Lower leg skin (tissue), 4 donors: Measurements from ENCODE around the gene OR2M4. TPM values are rescaled to one million over a fixed set of nuclear protein-coding genes. Genes with fewer than 3 reads are reported as not detected.
"Not testable (repeated sequence)": the region's sequence is repeated elsewhere in the genome, so short reads cannot be mapped to it uniquely, and the experiment has no call there.

Experiments used
- DNase-seq, 2 donors: peaks; one replicate each; pipeline ENCODE4 v3.0.0-alpha.2; 2019; ENCODE audit warnings: low spot score in 2 of 2
- H3K4me3 ChIP-seq: fragments of 200-600 bp; sonication (generic); 2 replicates; pipeline ENCODE4 v1.5.1; 2017; ENCODE audit warnings: mild to moderate bottlenecking, low read depth; ENCODE audit not compliant: poor library complexity, severe bottlenecking
- POLR2A ChIP-seq, 2 donors: fragments of 450-650 bp; IDR thresholded peaks; one replicate each; pipeline ENCODE4 v1.6.1; 2016 to 2017; ENCODE audit warnings: antibody characterized with exemption in 2 of 2, mild to moderate bottlenecking in 1 of 2, moderate library complexity in 1 of 2
- WGBS, 2 donors: methylation state at CpG; one replicate each; pipeline ENCODE4 v1.1.5; 2018; 5-methylcytosine and 5-hydroxymethylcytosine counted together
- intact Hi-C: fragments of 100-400 bp; cut with DNase I; formaldehyde crosslinking; loops from one replicate; pipeline ENCODE4 v1.15.0; 2023; ENCODE audit warnings: low total_unique reads
- total RNA-seq, 4 donors: library from RNA; depleted of rRNA; stranded (reverse); fragments of >200 nt; gene quantifications; one replicate each; pipeline ENCODE4 v1.1.0, GENCODE V29; 2016
- TF ChIP-seq, protein P1 (sequence below), 3 donors: fragments of 450-650 bp; IDR thresholded peaks; one replicate each; pipeline ENCODE4 v1.5.1; 2016; ENCODE audit warnings: antibody characterized with exemption in 3 of 3, mild to moderate bottlenecking in 3 of 3, moderate library complexity in 2 of 3

OR2M4 gene
- total RNA-seq, 4 donors from 2014 or later = not detected

- 57 to 76% methylated on average over 4 of the region's 4 CpGs for WGBS, 2 donors
- H3K4me3 ChIP-seq = no peak overlapping the region
- DNase-seq = no peak
- intact Hi-C loops = no loop called here
- TF ChIP-seq, protein P1, sequence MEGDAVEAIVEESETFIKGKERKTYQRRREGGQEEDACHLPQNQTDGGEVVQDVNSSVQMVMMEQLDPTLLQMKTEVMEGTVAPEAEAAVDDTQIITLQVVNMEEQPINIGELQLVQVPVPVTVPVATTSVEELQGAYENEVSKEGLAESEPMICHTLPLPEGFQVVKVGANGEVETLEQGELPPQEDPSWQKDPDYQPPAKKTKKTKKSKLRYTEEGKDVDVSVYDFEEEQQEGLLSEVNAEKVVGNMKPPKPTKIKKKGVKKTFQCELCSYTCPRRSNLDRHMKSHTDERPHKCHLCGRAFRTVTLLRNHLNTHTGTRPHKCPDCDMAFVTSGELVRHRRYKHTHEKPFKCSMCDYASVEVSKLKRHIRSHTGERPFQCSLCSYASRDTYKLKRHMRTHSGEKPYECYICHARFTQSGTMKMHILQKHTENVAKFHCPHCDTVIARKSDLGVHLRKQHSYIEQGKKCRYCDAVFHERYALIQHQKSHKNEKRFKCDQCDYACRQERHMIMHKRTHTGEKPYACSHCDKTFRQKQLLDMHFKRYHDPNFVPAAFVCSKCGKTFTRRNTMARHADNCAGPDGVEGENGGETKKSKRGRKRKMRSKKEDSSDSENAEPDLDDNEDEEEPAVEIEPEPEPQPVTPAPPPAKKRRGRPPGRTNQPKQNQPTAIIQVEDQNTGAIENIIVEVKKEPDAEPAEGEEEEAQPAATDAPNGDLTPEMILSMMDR (IDR thresholded peaks at IDR 0.05) = no peak
- TF ChIP-seq POLR2A (IDR thresholded peaks at IDR 0.05) = no peak
Observed at GRCh38 chr1:248268178-248268577, 37.0 kb downstream of the OR2M4 start.

- intact Hi-C loops, H3K4me3 ChIP-seq, DNase-seq: not testable (repeated sequence)
- 84 to 91% methylated on average over 5 of the region's 16 CpGs for WGBS, 2 donors
Observed at GRCh38 chr1:248273225-248273624, 42.0 kb downstream of the OR2M4 start.

- TF ChIP-seq POLR2A (IDR thresholded peaks at IDR 0.05) = no peak
- TF ChIP-seq, protein P1 (IDR thresholded peaks at IDR 0.05) = no peak
- WGBS, 2 donors = 39% methylated on average over 1 of the region's 1 CpG
- H3K4me3 ChIP-seq = no peak within 1 kb of the TSS
- intact Hi-C loops = no loop called here
- no peak for DNase-seq
Observed at GRCh38 chr1:248277876-248278275, 46.7 kb downstream of the OR2M4 start, which contains the start of gene OR2T33. Gene OR2T33 (minus strand): TSS chr1:248277976. CDS start chr1:248273814, 4,162 bp downstream.

GRCh38 chr1:248288391-248288790 is 57.2 kb downstream of the OR2M4 start:
- no peak overlapping the region for H3K4me3 ChIP-seq
- TF ChIP-seq POLR2A (IDR thresholded peaks at IDR 0.05) = no peak
- TF ChIP-seq, protein P1 (IDR thresholded peaks at IDR 0.05) = no peak
- WGBS, 2 donors = 49 to 56% methylated on average over 6 of the region's 6 CpGs
- intact Hi-C loops = no loop called here
- no peak for DNase-seq

Other genes with a start within 250 kb of the OR2M4 start
- gene OR2L5, start 217.8 kb upstream of the OR2M4 start, total RNA-seq = not detected
- not detected for gene OR2L2, start 201.3 kb upstream of the OR2M4 start, total RNA-seq
- under 1 TPM in 1 of 4 donors, not detected in 3; 0.06 TPM for gene OR2L3, start 184.6 kb upstream of the OR2M4 start, total RNA-seq
- not detected for gene OR2L13, start 136.2 kb upstream of the OR2M4 start, total RNA-seq
- not detected for gene OR2M5, start 86.3 kb upstream of the OR2M4 start, total RNA-seq
- not detected for gene OR2M2, start 56.6 kb upstream of the OR2M4 start, total RNA-seq
- not detected for gene OR2M3, start 34.2 kb upstream of the OR2M4 start, total RNA-seq
- not detected for gene OR2T33, start 46.6 kb downstream of the OR2M4 start, total RNA-seq
- not detected for gene OR2T12, start 72.0 kb downstream of the OR2M4 start, total RNA-seq
- gene OR2M7, start 93.2 kb downstream of the OR2M4 start, total RNA-seq = not detected
- not detected for gene OR14C36, start 117.4 kb downstream of the OR2M4 start, total RNA-seq
- gene OR2T4, start 130.2 kb downstream of the OR2M4 start, total RNA-seq = not detected
- gene OR2T6, start 144.3 kb downstream of the OR2M4 start, total RNA-seq = not detected
- not detected for gene OR2T1, start 171.6 kb downstream of the OR2M4 start, total RNA-seq
- gene OR2T2, start 214.2 kb downstream of the OR2M4 start, total RNA-seq = not detected
- gene OR2T3, start 241.9 kb downstream of the OR2M4 start, total RNA-seq = not detected